Activated CD8-positive, alpha-beta memory T cell treated with anti-CD3 and anti-CD28 coated beads, Interleukin-2, amount 50 U/mL, for 1 hour (primary cell): ENCODE data around the gene SLC6A13.

Source experiments
- DNase-seq: peaks from one replicate; pipeline ENCODE4 v3.0.0-alpha.2; 2020; ENCODE audit errors: extremely low read depth

The SLC6A13 gene

GRCh38 chr12:214003-214741 lies 48.5 kb downstream of the SLC6A13 start, which contains the start of gene SLC6A12:
TSS of gene SLC6A12 (minus strand) at chr12:214157. CDS start at chr12:209986, 4,171 bp downstream.
- DNase-seq: no peak

GRCh38 chr12:213527-213932 lies 49.1 kb downstream of the SLC6A13 start:
- no peak for DNase-seq

- DNase-seq: no peak
Observed at GRCh38 chr12:212715-213526, 49.7 kb downstream of the SLC6A13 start.

GRCh38 chr12:212415-212714 lies 50.3 kb downstream of the SLC6A13 start:
- DNase-seq: no peak

- DNase-seq: no peak
Observed at GRCh38 chr12:211639-212414, 50.8 kb downstream of the SLC6A13 start.

- no peak for DNase-seq
Observed at GRCh38 chr12:211142-211465, 51.5 kb downstream of the SLC6A13 start.

- DNase-seq: no peak
Observed at GRCh38 chr12:210277-211141, 52.1 kb downstream of the SLC6A13 start.

GRCh38 chr12:209851-210250 lies 52.8 kb downstream of the SLC6A13 start:
- DNase-seq: no peak

GRCh38 chr12:209246-209645 lies 53.4 kb downstream of the SLC6A13 start:
- no peak for DNase-seq

DNA sequence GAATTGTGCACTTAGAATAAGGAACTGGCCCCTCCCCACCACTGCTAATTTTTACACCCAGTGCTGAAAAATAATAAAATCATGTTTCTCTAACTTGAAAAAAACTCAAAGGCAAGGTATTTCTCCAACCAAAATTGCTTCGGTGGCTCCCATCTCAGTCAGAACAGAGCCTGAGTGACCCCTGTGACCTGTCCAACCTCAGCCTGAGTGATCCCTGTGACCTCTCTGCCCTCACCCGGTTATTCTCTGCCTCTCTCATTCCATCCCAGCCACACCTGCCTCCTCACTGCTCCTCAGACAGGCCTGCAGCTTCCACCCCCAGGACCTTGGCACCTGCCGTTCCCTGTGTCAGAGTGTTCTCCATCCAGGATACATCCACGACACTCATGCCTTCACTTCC lies 53.8 kb downstream of the SLC6A13 start:
- no peak for DNase-seq

DNA sequence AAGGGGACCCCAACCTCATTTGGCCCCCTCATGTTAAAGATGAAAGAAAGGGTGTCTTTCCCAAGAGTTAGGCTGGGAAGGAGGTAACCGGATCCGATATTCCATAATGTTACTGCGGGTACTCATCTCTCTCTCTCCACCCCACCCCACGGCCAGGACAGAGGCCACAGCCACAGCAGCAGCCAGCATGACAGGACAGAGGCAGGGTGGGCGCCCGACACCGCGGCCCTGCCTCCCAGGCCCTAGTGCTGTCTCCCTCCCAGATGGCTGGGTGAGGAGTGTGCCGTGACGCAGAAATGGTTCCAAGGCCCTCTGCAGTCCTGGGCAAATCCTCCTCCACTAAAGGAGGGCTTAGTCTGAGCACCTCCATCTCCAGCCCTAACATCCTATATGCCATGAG lies 54.8 kb downstream of the SLC6A13 start:
- no peak for DNase-seq

DNA sequence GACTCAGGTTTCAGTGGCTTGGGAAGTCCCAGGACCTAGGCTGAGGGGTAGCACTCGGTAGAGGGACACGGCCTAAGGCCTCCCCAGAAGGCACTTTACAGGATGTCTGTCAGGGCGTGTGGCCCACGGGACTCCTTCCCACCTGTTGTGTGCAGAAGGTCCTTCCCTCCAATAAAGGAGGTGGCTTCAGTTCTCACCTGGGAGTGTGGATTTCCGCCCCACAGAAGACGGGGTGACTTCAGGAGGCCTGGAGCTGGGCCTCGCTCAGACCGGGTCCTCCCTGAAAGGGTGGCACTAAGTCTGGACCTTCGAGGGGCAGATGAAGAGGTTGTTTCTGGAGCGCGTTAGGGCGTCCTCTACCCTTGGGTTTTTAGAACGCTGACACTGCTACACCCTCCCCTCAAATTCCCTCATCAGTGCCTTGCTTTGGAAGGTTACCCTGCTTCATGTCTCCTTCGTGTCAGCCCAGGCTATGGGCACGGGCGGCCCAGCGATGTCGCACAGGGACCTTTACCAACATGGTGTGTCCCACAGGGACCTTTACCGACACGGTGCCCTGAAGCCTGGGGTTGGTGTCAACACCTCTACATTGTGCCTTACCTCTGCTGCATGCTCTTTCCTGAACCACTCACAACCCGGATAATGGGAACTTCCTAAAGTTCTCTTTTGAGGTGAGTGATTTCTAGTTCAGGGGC lies 55.7 kb downstream of the SLC6A13 start:
- DNase-seq: no peak

GRCh38 chr12:205026-205425 lies 57.6 kb downstream of the SLC6A13 start:
- DNase-seq: no peak

DNA sequence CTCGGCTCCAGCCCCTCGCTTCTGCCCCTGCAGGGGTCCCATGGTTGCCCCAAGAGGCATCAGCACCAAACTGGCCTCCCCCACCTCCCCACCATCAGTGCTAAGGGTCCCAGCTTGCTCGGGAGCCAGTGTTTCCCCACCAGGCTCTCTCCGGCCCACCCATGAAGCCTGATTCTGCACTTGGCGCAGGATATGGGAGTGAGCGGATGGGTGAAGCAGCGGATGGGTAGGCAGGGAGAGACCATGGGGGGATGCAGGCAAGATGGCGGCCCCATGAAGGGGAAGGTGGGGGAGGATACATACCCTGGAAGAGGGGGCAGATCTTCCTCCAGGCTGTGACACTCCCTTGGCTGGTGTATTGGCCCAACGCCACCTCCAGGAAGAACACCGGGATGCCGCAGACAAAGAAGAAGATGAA lies 58.4 kb downstream of the SLC6A13 start:
- DNase-seq: no peak

DNA sequence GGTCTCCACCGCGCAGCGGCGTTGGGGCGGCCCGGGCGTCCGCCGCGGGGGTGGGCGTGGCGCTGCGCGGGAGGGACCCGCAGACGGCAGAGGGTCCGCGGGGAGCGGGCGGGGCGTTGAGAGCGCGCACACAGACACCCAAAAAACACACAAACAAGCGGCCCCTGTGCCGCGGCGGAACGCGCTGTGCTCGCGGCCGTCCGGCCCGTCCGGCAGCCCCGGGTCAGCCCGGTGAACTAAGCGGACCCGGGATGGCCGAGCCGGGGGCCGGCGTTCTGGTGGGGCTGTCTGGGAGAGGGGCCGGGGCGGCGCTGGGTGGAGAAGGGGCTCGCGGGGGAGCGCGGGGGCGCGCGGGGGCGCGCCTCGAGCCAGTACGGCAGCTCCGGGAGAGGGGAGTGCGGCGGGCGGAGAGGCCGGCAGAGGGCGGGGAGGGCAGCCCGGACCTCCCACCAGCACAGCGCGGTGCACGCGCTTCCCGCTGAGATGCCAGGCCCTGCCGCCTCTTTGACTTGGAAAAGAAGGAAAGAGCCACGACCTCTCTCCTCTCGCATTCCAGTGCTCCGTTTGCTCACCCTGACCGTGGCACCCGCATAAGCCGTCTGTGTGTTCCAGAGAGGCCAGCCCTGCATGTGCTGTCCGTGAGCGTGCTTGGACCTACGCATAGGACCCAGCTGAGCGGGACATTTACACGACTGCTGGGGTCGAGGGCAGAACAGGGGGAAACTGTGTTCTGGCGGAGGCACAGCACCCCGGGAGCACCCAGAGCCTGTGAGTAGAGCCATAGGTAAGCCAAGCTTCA lies 59.0 kb downstream of the SLC6A13 start:
- DNase-seq: no peak

- DNase-seq: no peak
Observed at GRCh38 chr12:203074-203461, 59.6 kb downstream of the SLC6A13 start.

DNA sequence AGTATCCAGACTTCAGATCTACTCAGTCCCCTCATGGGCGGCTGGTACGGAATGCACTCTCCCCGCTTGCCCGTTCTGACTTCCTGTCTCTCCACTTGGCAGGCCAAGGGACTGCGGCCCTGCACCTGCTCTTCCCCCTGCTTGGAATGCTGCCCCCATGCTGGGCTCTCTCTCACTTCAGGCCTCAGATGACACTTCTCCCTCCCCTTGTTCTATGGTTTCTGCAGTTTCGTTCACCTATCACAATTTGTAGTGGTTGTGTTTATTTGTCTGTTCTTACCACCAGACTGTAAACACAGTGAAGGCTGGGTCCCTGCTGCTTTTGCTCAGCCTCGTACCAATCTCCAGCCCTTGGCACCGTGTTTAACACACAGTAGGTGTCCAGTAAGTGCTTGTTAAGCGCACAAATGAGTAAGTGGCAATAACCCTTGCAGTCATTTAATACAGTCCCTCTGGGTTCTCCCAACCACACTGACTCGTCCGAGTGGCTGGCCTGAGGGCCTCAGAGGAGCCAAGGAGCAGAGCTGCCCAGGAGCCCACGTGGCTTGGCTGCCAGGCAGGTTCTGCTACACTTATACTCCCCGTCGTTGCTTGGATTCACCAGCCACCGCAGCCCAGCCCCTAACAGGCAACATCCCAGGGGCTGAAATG lies 60.4 kb downstream of the SLC6A13 start:
- DNase-seq: no peak

GRCh38 chr12:201361-201760 lies 61.3 kb downstream of the SLC6A13 start:
- no peak for DNase-seq

DNA sequence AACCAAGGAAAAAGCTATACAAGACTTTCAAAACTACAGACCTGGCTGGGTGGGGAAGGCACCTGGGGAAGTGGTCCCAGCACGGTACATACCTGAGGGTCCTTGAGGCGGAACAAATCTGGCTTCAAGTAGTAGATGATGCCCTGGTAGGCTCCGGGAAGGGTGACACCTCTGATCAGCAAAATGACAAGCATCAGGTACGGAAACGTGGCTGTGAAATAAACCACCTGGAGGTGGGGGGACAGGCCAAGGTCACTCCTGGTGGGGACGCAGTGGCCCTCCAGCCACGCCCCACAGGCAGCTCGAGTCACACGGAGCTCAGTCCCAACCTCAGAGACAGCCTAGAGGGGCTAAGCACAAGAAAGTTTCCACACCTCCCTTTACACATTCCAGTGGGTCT lies 63.9 kb downstream of the SLC6A13 start:
- DNase-seq: no peak
